Measurements from ENCODE around the gene SLC25A33. TPM values are rescaled to one million over a fixed set of nuclear protein-coding genes. Genes with fewer than 3 reads are reported as not detected.

SLC25A33 gene
- total and polyA plus RNA-seq, 8 donors: 1.1 to 2.9 (median 1.6) TPM

DNA sequence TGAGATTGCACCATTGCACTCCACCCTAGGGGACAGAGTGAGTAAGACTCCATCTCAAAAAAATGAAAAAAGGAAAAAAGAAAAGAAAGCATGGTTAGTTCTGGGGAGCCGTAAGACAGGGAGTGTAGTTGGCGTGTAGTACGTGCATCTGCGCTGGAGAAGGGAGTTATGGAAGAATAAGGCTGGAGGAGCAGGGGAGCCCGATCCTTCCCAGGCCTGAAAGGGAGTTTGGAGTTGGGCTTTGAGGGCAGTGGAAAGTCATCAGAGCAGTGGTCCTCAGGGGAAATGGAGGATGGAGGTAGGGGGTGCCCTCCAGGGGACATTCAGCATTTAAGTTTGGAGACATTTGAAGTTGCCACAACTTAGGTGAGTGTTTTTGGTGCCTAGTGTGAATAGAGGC, 38.2 kb downstream of the SLC25A33 start:
- H3K9me3 ChIP-seq: no peaks in the 10 kb centered on the region
- peaks cover 0 to 4% (median 0%) of the 10 kb centered on the region in 3 donors for H3K36me3 ChIP-seq
- 88% methylated on average over 5 of the region's 5 CpGs for WGBS, 2 donors
- no peaks in the 10 kb centered on the region for H3K27me3 ChIP-seq
- FAIRE-seq (no peak), ATAC-seq (no peak), DNase-seq (no peak)
- no peak overlapping the region for H3K27ac ChIP-seq
- H3K4me3 ChIP-seq: no peak overlapping the region
- intact Hi-C loops (cut with DNase I): loop anchor here in 1 of 3 donors (10.0 kb wide), 1 partner anchor 83 kb away; no protein-coding TSS in a partner anchor
- TF ChIP-seq, protein P1, sequence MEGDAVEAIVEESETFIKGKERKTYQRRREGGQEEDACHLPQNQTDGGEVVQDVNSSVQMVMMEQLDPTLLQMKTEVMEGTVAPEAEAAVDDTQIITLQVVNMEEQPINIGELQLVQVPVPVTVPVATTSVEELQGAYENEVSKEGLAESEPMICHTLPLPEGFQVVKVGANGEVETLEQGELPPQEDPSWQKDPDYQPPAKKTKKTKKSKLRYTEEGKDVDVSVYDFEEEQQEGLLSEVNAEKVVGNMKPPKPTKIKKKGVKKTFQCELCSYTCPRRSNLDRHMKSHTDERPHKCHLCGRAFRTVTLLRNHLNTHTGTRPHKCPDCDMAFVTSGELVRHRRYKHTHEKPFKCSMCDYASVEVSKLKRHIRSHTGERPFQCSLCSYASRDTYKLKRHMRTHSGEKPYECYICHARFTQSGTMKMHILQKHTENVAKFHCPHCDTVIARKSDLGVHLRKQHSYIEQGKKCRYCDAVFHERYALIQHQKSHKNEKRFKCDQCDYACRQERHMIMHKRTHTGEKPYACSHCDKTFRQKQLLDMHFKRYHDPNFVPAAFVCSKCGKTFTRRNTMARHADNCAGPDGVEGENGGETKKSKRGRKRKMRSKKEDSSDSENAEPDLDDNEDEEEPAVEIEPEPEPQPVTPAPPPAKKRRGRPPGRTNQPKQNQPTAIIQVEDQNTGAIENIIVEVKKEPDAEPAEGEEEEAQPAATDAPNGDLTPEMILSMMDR (IDR thresholded peaks at IDR 0.05): no peak
- H3K4me1 ChIP-seq: no peaks in the 10 kb centered on the region

DNA sequence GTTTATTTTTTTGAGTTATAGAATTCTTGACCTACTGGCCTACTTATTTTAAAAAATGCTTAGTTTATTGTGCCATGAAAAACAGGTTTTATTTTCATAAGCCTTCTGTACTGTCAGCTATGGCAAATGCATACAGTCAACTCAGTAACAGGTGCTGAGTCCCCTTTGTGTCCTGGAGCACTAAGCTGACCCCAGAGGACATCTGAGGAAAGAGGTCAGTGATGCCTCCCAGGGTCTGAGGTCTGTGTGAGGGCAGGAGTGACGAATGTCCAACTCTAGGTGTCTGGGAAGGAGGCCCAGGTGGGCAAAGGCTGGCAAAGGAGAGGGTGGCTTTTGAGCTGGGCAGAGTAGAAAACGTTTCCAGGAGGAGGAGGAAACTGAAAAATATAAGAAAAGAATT, 41.7 kb downstream of the SLC25A33 start:
- intact Hi-C loops (cut with DNase I): no loop called here
- no peak overlapping the region for H3K27ac ChIP-seq
- no peak for FAIRE-seq
- no peak for DNase-seq
- H3K4me3 ChIP-seq: no peak overlapping the region
- H3K4me1 ChIP-seq: no peaks in the 10 kb centered on the region
- H3K9me3 ChIP-seq: no peaks in the 10 kb centered on the region
- H3K36me3 ChIP-seq: peaks cover 0 to 4% (median 0%) of the 10 kb centered on the region in 3 donors
- H3K27me3 ChIP-seq: no peaks in the 10 kb centered on the region
- TF ChIP-seq, protein P1 (IDR thresholded peaks at IDR 0.05): no peak
- ATAC-seq: no peak
- WGBS, 2 donors: 83 to 85% methylated on average over 2 of the region's 2 CpGs

DNA sequence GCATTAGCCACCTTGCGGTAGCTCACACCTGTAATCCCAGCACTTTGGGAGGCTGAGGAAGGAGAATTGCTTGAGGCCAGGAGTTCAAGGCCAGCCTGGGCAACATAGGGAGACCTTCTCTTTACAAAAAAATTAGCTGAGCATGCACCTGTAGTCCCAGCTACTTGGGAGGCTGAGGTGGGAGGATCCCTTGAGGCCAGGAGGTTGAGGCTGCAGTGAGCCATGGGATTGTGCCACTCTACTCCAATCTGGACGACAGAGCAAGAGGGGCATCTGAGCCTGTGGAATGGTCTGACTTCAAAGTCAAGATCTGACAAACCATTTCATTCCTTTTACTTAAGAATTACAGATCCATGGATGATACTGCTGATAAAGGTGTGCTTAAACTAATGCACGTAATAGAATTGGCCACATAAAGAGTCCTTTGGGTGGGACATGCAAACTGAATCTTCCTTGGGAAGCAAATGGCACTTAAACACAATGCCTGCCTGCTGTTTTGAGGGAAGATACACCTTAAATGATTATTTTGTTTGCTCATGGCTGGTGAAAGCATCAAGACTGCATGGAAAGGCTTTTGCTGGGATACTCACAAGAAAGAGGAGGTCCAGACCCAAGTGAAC, 47.0 kb downstream of the SLC25A33 start:
- TF ChIP-seq, protein P1 (IDR thresholded peaks at IDR 0.05): no peak
- H3K9me3 ChIP-seq: no peaks in the 10 kb centered on the region
- H3K27ac ChIP-seq: no peak overlapping the region
- no peaks in the 10 kb centered on the region for H3K27me3 ChIP-seq
- 81 to 86% methylated on average over 3 of the region's 3 CpGs for WGBS, 2 donors
- FAIRE-seq: no peak
- no peaks in the 10 kb centered on the region for H3K36me3 ChIP-seq
- H3K4me1 ChIP-seq: peaks cover 0 to 6% (median 3%) of the 10 kb centered on the region in 3 donors
- no peak for ATAC-seq
- intact Hi-C loops (cut with DNase I): no loop called here
- no peak overlapping the region for H3K4me3 ChIP-seq
- no peak for DNase-seq

DNA sequence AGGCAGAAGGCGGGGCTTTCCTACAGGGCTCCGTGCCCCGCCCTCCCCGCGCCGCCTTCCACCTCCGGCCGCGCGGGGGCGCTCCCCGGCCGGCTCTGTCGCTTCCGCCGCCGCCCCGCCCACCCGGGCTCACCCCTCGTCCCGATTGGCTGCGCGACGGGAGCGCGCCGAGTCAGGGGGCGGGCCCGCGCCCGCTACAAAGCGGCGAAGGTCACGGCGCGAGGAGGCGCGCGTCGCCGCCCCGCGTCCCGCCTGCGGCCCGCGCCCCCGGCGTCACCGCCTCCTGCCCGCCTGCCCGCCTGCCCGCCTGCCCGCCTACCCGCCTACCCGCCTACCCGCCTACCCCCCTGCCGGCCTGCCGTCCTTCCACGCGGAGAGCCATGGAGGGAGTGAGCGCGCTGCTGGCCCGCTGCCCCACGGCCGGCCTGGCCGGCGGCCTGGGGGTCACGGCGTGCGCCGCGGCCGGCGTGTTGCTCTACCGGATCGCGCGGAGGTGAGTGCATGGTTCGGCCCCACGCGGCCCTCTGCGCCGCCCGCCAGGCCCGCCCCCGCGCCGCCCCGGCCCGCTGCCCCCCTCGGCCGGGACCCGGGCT, 49.4 kb downstream of the SLC25A33 start, which contains the start of gene TMEM201:
Gene TMEM201 (plus strand): TSS at position 361 of the 593 bp plus-strand sequence. CDS start 20 bp downstream, at position 381.
- ATAC-seq (peak; percentile 94 to 96 (median 95)), FAIRE-seq (no peak), DNase-seq (peak; percentile 93 to 99 (median 96))
- Histone ChIP-seq H3K4me1 (peaks cover 0 to 11% (median 3%) of the 10 kb centered on the region in 3 donors), H3K9me3 (no peaks in the 10 kb centered on the region), H3K36me3 (no peaks in the 10 kb centered on the region), H3K27me3 (no peaks in the 10 kb centered on the region), H3K4me3 (peak within 1 kb of the TSS; percentile 42 to 77 (median 72)), H3K27ac (peak within 1 kb of the TSS in 2 of 4 donors; percentile 15 to 17)
- WGBS, 2 donors: 1% methylated on average over 34 to 94 of the region's 94 CpGs
- TF ChIP-seq, protein P1 (IDR thresholded peaks at IDR 0.05): peak; percentile 80 to 95 (median 93)
- intact Hi-C loops (cut with DNase I): no loop called here
